Calu3 (cell line): ENCODE measurements around the gene GRIK4. TPM values are rescaled to one million over a fixed set of nuclear protein-coding genes. Genes with fewer than 3 reads are reported as not detected.
"Not testable (repeated sequence)": the region's sequence is repeated elsewhere in the genome, so short reads cannot be mapped to it uniquely, and the experiment has no call there.

Source experiments
- BruUV-seq: library from RNA; stranded (reverse); fragments of 400-500 nt; replicated peaks from 2 replicates; lab custom pipeline; 2021; lab: Mats Ljungman, UMichigan
- CTCF ChIA-PET: fragments of 300-600 bp; sonication (Branson Sonifier 250); formaldehyde crosslinking; loops from one replicate; lab custom pipeline; 2022; ENCODE audit warnings: antibody characterized with exemption; lab: Charles Lee
- DNase-seq: peaks from one replicate; pipeline ENCODE4 v3.0.0; 2022
- H3K27ac Mint-ChIP-seq: one replicate; pipeline ENCODE4 v1.8.0; 2022; ENCODE audit warnings: mixed read lengths; ENCODE audit not compliant: unreplicated experiment
- H3K27me3 Mint-ChIP-seq: one replicate; pipeline ENCODE4 v1.8.0; 2022; ENCODE audit warnings: mixed read lengths; ENCODE audit not compliant: unreplicated experiment
- H3K36me3 Mint-ChIP-seq: one replicate; pipeline ENCODE4 v1.8.0; 2022; ENCODE audit warnings: mild to moderate bottlenecking, moderate library complexity, mixed read lengths; ENCODE audit not compliant: insufficient read depth, unreplicated experiment
- H3K4me1 Mint-ChIP-seq: one replicate; pipeline ENCODE4 v1.8.0; 2022; ENCODE audit warnings: mild to moderate bottlenecking, low read depth, mixed read lengths; ENCODE audit not compliant: unreplicated experiment
- H3K4me3 Mint-ChIP-seq: one replicate; pipeline ENCODE4 v1.8.0; 2022; ENCODE audit warnings: mild to moderate bottlenecking, low read depth, moderate library complexity, mixed read lengths; ENCODE audit not compliant: unreplicated experiment
- H3K9me3 Mint-ChIP-seq: one replicate; pipeline ENCODE4 v1.8.0; 2022; ENCODE audit warnings: low read depth, mixed read lengths; ENCODE audit not compliant: unreplicated experiment
- CTCF ChIP-seq: fragments of 200-600 bp; IDR thresholded peaks from one replicate; pipeline ENCODE4 v1.8.0; 2022; ENCODE audit warnings: antibody characterized with exemption; ENCODE audit not compliant: unreplicated experiment
- intact Hi-C: fragments of 100-400 bp; cut with micrococcal nuclease; formaldehyde crosslinking; loops from one replicate; pipeline ENCODE4 v1.10.0; 2022; ENCODE audit not compliant: unreplicated experiment
- total RNA-seq: library from RNA; stranded (reverse); gene quantifications from 2 replicates; pipeline ENCODE4 v1.2.3, GENCODE V29; 2022

The GRIK4 gene
- total RNA-seq, 1 experiment from 2014 or later = not detected

DNA sequence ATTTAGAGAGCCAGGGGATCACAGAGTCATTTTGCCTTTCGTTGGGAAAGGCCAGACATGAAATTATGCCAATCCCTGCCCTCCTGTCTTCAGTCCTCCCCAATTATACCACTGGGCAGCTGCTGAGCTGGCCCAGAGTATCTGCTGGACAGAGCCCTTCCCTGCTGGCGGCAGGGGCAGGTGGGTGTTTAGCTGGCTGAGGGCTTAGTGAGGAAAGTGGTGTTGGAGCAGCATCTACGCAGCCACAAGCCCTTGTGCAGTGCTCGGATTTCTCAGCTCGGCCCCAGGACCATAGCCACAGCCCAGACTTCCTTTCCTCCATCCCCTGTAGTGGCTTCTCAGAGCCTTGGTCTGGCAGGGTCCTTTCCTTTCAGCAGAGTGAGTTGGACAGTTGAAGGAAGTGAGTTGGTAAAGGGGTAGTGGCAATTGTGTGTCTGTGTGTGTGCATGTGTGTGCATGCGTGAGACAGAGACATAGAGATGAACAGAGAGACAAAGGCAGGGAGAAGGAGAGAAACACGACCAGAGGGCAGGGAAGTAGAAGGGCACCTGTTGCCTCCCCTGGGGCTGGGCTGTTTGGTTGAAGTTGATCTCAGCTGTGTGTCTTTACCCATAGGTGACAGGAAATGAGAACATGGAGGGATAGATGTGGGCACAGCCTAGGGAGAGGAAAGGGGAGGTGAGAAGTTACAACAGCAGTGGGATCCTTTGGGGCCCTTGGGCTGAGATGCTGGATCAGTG is 66.2 kb downstream of the GRIK4 start:
- Mint-ChIP-seq H3K9me3 (no peaks in the 10 kb centered on the region), H3K27me3 (peaks cover 88% of the 10 kb centered on the region), H3K36me3 (no peaks in the 10 kb centered on the region), H3K4me3 (no peak overlapping the region), H3K4me1 (no peaks in the 10 kb centered on the region), H3K27ac (no peak overlapping the region)
- CTCF ChIA-PET = no interaction called here
- BruUV-seq = no TSS peak
- no peak for DNase-seq
- no peak for TF ChIP-seq CTCF
- intact Hi-C loops = no loop called here

DNA sequence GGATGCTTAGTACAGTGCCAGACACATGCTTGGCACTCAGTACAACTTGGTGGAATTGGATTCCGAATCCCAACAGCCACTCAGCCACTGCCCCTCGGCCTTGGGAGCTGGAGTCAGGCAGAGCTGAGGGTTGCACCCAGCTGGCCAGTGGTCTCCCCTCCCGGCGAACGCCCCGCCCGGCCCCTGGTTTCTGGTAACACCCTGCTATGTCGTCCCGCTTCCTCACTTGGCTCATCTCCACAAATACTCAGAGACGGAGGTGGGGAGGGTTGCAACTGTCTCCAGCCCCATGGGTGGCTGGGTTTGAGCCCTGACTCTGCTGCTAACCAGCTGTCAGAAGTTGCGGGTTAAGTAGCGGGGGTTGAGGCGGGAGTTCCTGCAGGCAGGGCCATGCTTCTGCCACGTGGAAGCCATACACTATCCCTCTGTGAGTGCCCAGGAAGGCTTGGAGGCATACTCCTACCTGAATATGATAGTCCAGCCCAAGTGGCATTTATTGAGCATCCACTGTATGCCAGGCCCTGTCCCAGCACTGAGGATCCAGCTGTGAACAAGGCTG is 67.1 kb downstream of the GRIK4 start:
- intact Hi-C loops = no loop called here
- H3K27me3 Mint-ChIP-seq = peaks cover 85% of the 10 kb centered on the region
- no peak for DNase-seq
- H3K27ac Mint-ChIP-seq = no peak overlapping the region
- H3K36me3 Mint-ChIP-seq = no peaks in the 10 kb centered on the region
- CTCF ChIA-PET = no interaction called here
- no peak overlapping the region for H3K4me3 Mint-ChIP-seq
- BruUV-seq = no TSS peak
- no peaks in the 10 kb centered on the region for H3K9me3 Mint-ChIP-seq
- TF ChIP-seq CTCF = no peak
- no peaks in the 10 kb centered on the region for H3K4me1 Mint-ChIP-seq

DNA sequence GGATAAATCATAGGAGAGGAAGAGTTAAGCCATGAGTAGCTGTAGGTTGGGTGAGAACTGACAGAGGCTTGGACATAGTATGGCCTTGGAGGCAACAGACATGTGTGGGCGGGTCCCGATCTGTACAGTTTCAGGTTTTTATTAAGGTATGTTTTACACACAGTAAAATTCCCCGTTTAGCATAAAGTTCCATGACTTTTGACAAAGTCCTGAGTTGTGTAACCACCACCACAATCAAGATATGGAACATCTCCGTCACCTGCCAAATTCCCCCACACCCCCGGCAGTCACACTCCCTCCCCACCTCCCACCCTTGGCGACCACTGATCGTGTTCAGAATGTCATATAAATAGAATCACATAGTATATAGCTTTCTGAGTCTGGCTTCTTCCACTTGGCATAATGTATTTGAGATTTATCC is 68.1 kb downstream of the GRIK4 start:
- no TSS peak for BruUV-seq
- H3K4me3 Mint-ChIP-seq = no peak overlapping the region
- no peak for TF ChIP-seq CTCF
- intact Hi-C loops = no loop called here
- H3K4me1 Mint-ChIP-seq = no peaks in the 10 kb centered on the region
- no peaks in the 10 kb centered on the region for H3K9me3 Mint-ChIP-seq
- H3K36me3 Mint-ChIP-seq = no peaks in the 10 kb centered on the region
- H3K27ac Mint-ChIP-seq = no peak overlapping the region
- no peak for DNase-seq
- H3K27me3 Mint-ChIP-seq = peaks cover 85% of the 10 kb centered on the region
- CTCF ChIA-PET = no interaction called here

- DNase-seq = no peak
- intact Hi-C loops = no loop called here
- CTCF ChIA-PET = interaction anchor here (0.7 kb wide), 1 partner anchor 9 kb away, joined by 3 read pairs; no protein-coding TSS in a partner anchor
- no peaks in the 10 kb centered on the region for H3K36me3 Mint-ChIP-seq
- no peak overlapping the region for H3K4me3 Mint-ChIP-seq
- H3K4me1 Mint-ChIP-seq = no peaks in the 10 kb centered on the region
- no peak overlapping the region for H3K27ac Mint-ChIP-seq
- peaks cover 85% of the 10 kb centered on the region for H3K27me3 Mint-ChIP-seq
- no peak for TF ChIP-seq CTCF
- H3K9me3 Mint-ChIP-seq = no peaks in the 10 kb centered on the region
- no TSS peak for BruUV-seq
Measured at GRCh38 chr11:120581313-120581712, 69.8 kb downstream of the GRIK4 start.

DNA sequence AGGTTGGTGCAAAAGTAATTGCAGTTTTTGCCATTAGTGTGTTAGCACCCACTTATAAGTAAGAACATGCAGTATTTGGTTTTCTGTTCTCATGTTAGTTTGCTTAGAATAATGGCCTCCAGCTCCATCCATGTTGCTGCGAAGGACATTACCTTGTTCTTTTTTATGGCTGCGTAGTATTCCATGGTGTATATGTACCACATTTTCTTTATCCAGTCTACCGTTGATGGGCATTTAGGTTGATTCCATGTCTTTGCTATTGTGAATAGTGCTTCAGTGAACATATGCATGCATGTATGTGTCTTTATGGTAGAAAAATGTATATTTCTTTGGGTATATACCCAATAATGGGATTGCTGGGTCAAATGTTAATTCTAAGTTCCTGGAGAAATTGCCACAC is 71.0 kb downstream of the GRIK4 start:
- DNase-seq, BruUV-seq, H3K4me3 Mint-ChIP-seq, H3K36me3 Mint-ChIP-seq, H3K4me1 Mint-ChIP-seq, intact Hi-C loops, H3K9me3 Mint-ChIP-seq, CTCF ChIA-PET, H3K27ac Mint-ChIP-seq: not testable (repeated sequence)
- peaks cover 85% of the 10 kb centered on the region for H3K27me3 Mint-ChIP-seq
